Fibroblast of lung (primary cell): Measurements from ENCODE around the gene ALKBH4.

Experiments
- CTCF ChIP-seq, 2 donors: IDR thresholded peaks in 1 of 2; conservative IDR thresholded peaks in 1 of 2; 1 replicate in 1 of 2; 2 replicates in 1 of 2; pipeline ENCODE4 v1.5.1; 2011 to 2012; ENCODE audit warnings: low read length in 2 of 2, control low read depth in 1 of 2, inconsistent platforms in 1 of 2, low read depth in 1 of 2, mild to moderate bottlenecking in 1 of 2
- EZH2 ChIP-seq: IDR thresholded peaks from 2 replicates; pipeline ENCODE4 v1.5.1; 2012; ENCODE audit warnings: low read length, control low read depth, mild to moderate bottlenecking; ENCODE audit errors: missing control alignments

GRCh38 chr7:102421706-102422240, 42.9 kb downstream of the ALKBH4 start:
- TF ChIP-seq CTCF (conservative IDR thresholded peaks at IDR 0.05 in 1 of 2, IDR thresholded peaks at IDR 0.05 in 1 of 2; ENCODE audit: low read depth in 1 of 2, low read length in 2 of 2) (no peak), EZH2 (no peak)
